Stimulated activated CD8-positive, alpha-beta memory T cell treated with anti-CD3 and anti-CD28 coated beads, Interleukin-7, amount 100 ng/mL, for 4 hours (primary cell): ENCODE measurements around the gene LYRM2.
"Not testable (repeated sequence)": the region's sequence is repeated elsewhere in the genome, so short reads cannot be mapped to it uniquely, and the experiment has no call there.

Experiments
- DNase-seq, 2 donors: peaks; one replicate each; pipeline ENCODE4 v3.0.0-alpha.2; 2020; ENCODE audit warnings: low read depth in 2 of 2

Gene LYRM2

GRCh38 chr6:89649682-89650081 lies 11.1 kb upstream of the LYRM2 start:
- DNase-seq, result no peak

GRCh38 chr6:89644864-89645263 lies 6.3 kb upstream of the LYRM2 start:
- DNase-seq, result no peak

- DNase-seq, result no peak
Measured at GRCh38 chr6:89643406-89643805, 4.9 kb upstream of the LYRM2 start.

- no peak for DNase-seq
Measured at GRCh38 chr6:89642956-89643355, 4.4 kb upstream of the LYRM2 start.

GRCh38 chr6:89641581-89641980 lies 3.0 kb upstream of the LYRM2 start:
- DNase-seq, result not testable (repeated sequence)

- no peak for DNase-seq
Measured at GRCh38 chr6:89640804-89641203, 2.3 kb upstream of the LYRM2 start.

GRCh38 chr6:89637960-89638319 lies 607 bp downstream of the LYRM2 start:
- no peak for DNase-seq

GRCh38 chr6:89636412-89636811 lies 2.1 kb downstream of the LYRM2 start:
- not testable (repeated sequence) for DNase-seq

GRCh38 chr6:89630488-89630887 lies 8.1 kb downstream of the LYRM2 start:
- no peak for DNase-seq

- DNase-seq, result no peak
Measured at GRCh38 chr6:89623749-89624148, 14.8 kb downstream of the LYRM2 start.

GRCh38 chr6:89619567-89619966 lies 19.0 kb downstream of the LYRM2 start:
- DNase-seq, result no peak

- DNase-seq, result no peak
Measured at GRCh38 chr6:89618026-89618425, 20.5 kb downstream of the LYRM2 start.

- no peak for DNase-seq
Measured at GRCh38 chr6:89616531-89616930, 22.0 kb downstream of the LYRM2 start.

- DNase-seq, result no peak
Measured at GRCh38 chr6:89615882-89616281, 22.7 kb downstream of the LYRM2 start.

- DNase-seq, result no peak
Measured at GRCh38 chr6:89613790-89614189, 24.8 kb downstream of the LYRM2 start.

GRCh38 chr6:89612121-89612520 lies 26.4 kb downstream of the LYRM2 start:
- DNase-seq, result no peak

- no peak for DNase-seq
Measured at GRCh38 chr6:89611666-89612065, 26.9 kb downstream of the LYRM2 start.

- peak; percentile 60 to 61 for DNase-seq
Measured at GRCh38 chr6:89610149-89610642, 28.4 kb downstream of the LYRM2 start.

GRCh38 chr6:89605861-89606260 lies 32.7 kb downstream of the LYRM2 start:
- DNase-seq, result no peak

GRCh38 chr6:89604653-89605052 lies 33.9 kb downstream of the LYRM2 start:
- DNase-seq, result no peak

- no peak for DNase-seq
Measured at GRCh38 chr6:89602166-89602565, 36.4 kb downstream of the LYRM2 start.

- DNase-seq, result no peak
Measured at GRCh38 chr6:89599727-89600126, 38.8 kb downstream of the LYRM2 start.

- no peak for DNase-seq
Measured at GRCh38 chr6:89597988-89598387, 40.6 kb downstream of the LYRM2 start.

GRCh38 chr6:89597372-89597771 lies 41.2 kb downstream of the LYRM2 start:
- DNase-seq, result no peak

GRCh38 chr6:89596484-89596883 lies 42.1 kb downstream of the LYRM2 start:
- DNase-seq, result no peak
